Transverse colon (tissue), 4 donors: ENCODE measurements around the gene ARL4D. TPM values are rescaled to one million over a fixed set of nuclear protein-coding genes. Genes with fewer than 3 reads are reported as not detected.

Experiments
- DNase-seq: peaks from one replicate; pipeline ENCODE4 v3.0.0-alpha.2; 2019
- H3K27ac ChIP-seq, 4 donors: fragments of 200-600 bp; sonication (generic); 2 replicates each; pipeline ENCODE4 v1.5.1; 2016 to 2018; ENCODE audit warnings: inconsistent platforms in 4 of 4
- H3K27me3 ChIP-seq: fragments of 200-600 bp; sonication (generic); 2 replicates; pipeline ENCODE4 v1.5.1; 2017; ENCODE audit warnings: inconsistent platforms
- H3K36me3 ChIP-seq, 4 donors: fragments of 200-600 bp; sonication (generic); 2 replicates each; pipeline ENCODE4 v1.5.1; 2017 to 2019; ENCODE audit warnings: inconsistent platforms in 4 of 4
- H3K4me1 ChIP-seq, 4 donors: fragments of 200-600 bp; sonication (generic); 2 replicates each; pipeline ENCODE4 v1.5.1; 2017 to 2020; ENCODE audit warnings: inconsistent platforms in 4 of 4
- H3K4me3 ChIP-seq, 4 donors: fragments of 200-600 bp; sonication (generic); 1 replicate in 1 of 4; 2 replicates in 3 of 4; pipeline versions ENCODE4 v1.5.1 to v1.6.1; 2017 to 2019; ENCODE audit warnings: inconsistent platforms in 4 of 4
- H3K9me3 ChIP-seq, 2 donors: fragments of 200-600 bp; sonication (generic); 2 replicates each; pipeline ENCODE4 v1.5.1; 2017 to 2019; ENCODE audit warnings: inconsistent platforms in 2 of 2
- EP300 ChIP-seq: sonication (generic); formaldehyde crosslinking; IDR thresholded peaks from one replicate; pipeline ENCODE4 v1.6.1; 2017; ENCODE audit warnings: antibody characterized with exemption, low read depth
- POLR2A ChIP-seq: fragments of 450-650 bp; IDR thresholded peaks from one replicate; pipeline ENCODE4 v1.6.1; 2016; ENCODE audit warnings: antibody characterized with exemption, mild to moderate bottlenecking, moderate library complexity
- POLR2AphosphoS5 ChIP-seq, 3 donors: sonication (generic); formaldehyde crosslinking; IDR thresholded peaks; one replicate each; pipeline ENCODE4 v1.6.1; 2016; ENCODE audit warnings: antibody characterized with exemption in 3 of 3
- WGBS, 2 donors: methylation state at CpG; one replicate each; pipeline ENCODE4 v1.1.5; 2018; ENCODE audit warnings: low coverage in 1 of 2; 5-methylcytosine and 5-hydroxymethylcytosine counted together
- in situ Hi-C, 4 donors: fragments of 200-750 bp; cut with MboI; loops; one replicate each; pipeline versions ENCODE4 v1.15.0 to v1.15.1; 2017; ENCODE audit warnings: low sequenced_read_pairs in 3 of 4, low pct_ligation_motif_present in 1 of 4, low pct_unique_long_range_greater_than_20kb in 1 of 4
- intact Hi-C: fragments of 100-400 bp; cut with DNase I; formaldehyde crosslinking; loops from one replicate; pipeline ENCODE4 v1.15.1; 2023; ENCODE audit warnings: low total_unique reads
- total RNA-seq, 4 donors: library from RNA; depleted of rRNA; stranded (reverse); fragments of >200 nt; gene quantifications; one replicate each; pipeline ENCODE4 v1.1.0, GENCODE V29; 2016
- TF ChIP-seq, protein P1 (sequence below), 5 experiments: fragments of 200-600 bp in 3 of 5; fragments of 450-650 bp in 2 of 5; sonication (generic) in 3 of 5; IDR thresholded peaks; 1 replicate in 2 of 5; 2 replicates in 3 of 5; pipeline ENCODE4 v1.5.1; 2016 to 2017; ENCODE audit warnings: antibody characterized with exemption in 5 of 5, inconsistent platforms in 3 of 5, mild to moderate bottlenecking in 2 of 5, moderate library complexity in 1 of 5

ARL4D gene
- total RNA-seq, 4 donors from 2014 or later: 6.7 to 29.5 (median 8.8) TPM

DNA sequence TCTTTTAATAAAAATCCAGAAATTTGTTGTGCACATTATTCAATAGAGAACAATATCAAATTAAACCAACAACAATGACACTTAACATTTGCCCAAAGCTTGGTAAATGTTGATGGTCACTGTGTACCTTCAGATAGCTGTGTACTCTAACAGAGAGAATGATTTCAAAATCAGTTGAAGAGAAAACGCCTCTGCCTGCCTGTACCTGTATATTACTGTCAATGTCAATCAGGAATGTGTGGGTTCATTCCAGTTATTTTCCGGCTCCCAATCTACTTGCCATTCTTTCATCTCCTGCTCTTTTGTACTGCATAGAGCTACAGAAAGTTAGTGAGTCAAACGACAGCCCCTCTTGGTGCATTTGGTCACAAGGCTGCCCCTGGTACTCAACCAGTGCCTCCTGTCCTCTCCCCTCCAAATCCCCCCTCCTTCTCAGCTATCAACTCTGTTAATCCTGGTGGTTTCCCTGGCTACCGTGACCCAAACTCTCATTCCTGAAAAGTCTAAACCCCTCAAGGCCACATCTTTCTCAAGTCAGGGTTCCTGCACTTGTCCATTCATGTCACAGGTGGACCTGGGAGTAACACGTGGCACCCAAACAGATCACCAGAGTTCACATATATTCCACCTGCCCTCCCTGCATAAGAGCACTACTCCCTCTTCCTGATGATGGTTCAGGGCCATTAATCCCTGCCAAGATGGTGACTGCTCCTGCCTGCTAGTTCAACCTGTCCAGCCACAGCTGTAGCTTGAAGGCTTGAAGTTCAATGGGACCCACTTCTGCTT is 13.6 kb upstream of the ARL4D start:
- H3K9me3 ChIP-seq: peaks cover 5 to 8% of the 10 kb centered on the region in 2 donors
- no peaks in the 10 kb centered on the region for H3K27me3 ChIP-seq
- DNase-seq: no peak
- intact Hi-C loops (no loop called here), in situ Hi-C loops (no loop called here)
- TF ChIP-seq, protein P1, sequence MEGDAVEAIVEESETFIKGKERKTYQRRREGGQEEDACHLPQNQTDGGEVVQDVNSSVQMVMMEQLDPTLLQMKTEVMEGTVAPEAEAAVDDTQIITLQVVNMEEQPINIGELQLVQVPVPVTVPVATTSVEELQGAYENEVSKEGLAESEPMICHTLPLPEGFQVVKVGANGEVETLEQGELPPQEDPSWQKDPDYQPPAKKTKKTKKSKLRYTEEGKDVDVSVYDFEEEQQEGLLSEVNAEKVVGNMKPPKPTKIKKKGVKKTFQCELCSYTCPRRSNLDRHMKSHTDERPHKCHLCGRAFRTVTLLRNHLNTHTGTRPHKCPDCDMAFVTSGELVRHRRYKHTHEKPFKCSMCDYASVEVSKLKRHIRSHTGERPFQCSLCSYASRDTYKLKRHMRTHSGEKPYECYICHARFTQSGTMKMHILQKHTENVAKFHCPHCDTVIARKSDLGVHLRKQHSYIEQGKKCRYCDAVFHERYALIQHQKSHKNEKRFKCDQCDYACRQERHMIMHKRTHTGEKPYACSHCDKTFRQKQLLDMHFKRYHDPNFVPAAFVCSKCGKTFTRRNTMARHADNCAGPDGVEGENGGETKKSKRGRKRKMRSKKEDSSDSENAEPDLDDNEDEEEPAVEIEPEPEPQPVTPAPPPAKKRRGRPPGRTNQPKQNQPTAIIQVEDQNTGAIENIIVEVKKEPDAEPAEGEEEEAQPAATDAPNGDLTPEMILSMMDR (IDR thresholded peaks at IDR 0.05): no peak
- TF ChIP-seq EP300 (no peak), POLR2A (no peak), POLR2AphosphoS5 (IDR thresholded peaks at IDR 0.05) (no peak)
- H3K4me3 ChIP-seq: no peak overlapping the region
- no peaks in the 10 kb centered on the region for H3K36me3 ChIP-seq
- H3K27ac ChIP-seq: no peak overlapping the region
- peaks cover 6 to 21% (median 10%) of the 10 kb centered on the region in 4 donors for H3K4me1 ChIP-seq
- 40 to 60% methylated on average over 1 to 5 of the region's 5 CpGs for WGBS, 2 donors

DNA sequence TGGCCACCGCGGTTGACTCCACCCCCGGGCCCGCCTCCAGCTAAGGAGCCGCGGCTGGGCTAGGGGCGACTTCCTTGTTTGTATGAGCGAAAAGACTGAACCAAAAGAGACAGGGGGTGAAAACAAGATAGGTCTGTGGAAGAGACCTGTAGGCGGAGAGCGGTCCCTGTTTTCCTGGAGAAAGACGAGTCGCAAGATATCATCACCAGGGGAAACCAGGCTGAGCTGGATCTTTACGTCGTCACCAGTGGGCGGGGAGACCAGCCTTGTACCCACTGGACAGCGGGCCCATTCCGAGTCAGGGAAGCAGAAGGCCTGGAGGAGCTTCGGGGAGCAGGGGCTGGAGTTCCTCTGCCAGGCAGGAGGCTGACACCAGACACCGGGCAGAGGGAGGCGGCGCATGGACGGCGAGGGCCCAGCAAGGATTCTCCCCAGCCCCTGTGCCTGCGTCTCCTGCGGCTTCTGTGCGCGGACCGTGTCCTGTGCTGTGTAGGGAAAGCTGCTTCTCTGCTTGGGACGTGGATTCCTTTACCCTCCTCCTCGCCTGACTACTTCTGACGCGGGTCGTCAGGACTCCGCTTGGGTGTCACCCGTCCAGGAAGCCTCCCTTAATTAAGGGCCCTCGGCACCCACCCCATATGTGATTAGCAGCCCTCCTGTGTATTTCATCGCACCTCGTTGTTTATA is 10.3 kb upstream of the ARL4D start:
- peak overlapping the region; percentile 57 to 71 (median 64) for H3K4me3 ChIP-seq
- in situ Hi-C loops: no loop called here
- DNase-seq: peak; percentile 94
- 1 to 3% methylated on average over 7 to 38 of the region's 38 CpGs for WGBS, 2 donors
- H3K27ac ChIP-seq: peak overlapping the region; percentile 98 to 99 (median 99)
- no peaks in the 10 kb centered on the region for H3K27me3 ChIP-seq
- peaks cover 6 to 21% (median 10%) of the 10 kb centered on the region in 4 donors for H3K4me1 ChIP-seq
- TF ChIP-seq EP300 (no peak), POLR2A (peak; percentile 98), POLR2AphosphoS5 (IDR thresholded peaks at IDR 0.05) (peak; percentile 97 to 99 (median 98))
- TF ChIP-seq, protein P1 (IDR thresholded peaks at IDR 0.05): no peak
- intact Hi-C loops: loop anchor here (2.0 kb wide), 1 partner anchor 20 kb away; no protein-coding TSS in a partner anchor
- no peaks in the 10 kb centered on the region for H3K36me3 ChIP-seq
- no peaks in the 10 kb centered on the region for H3K9me3 ChIP-seq

DNA sequence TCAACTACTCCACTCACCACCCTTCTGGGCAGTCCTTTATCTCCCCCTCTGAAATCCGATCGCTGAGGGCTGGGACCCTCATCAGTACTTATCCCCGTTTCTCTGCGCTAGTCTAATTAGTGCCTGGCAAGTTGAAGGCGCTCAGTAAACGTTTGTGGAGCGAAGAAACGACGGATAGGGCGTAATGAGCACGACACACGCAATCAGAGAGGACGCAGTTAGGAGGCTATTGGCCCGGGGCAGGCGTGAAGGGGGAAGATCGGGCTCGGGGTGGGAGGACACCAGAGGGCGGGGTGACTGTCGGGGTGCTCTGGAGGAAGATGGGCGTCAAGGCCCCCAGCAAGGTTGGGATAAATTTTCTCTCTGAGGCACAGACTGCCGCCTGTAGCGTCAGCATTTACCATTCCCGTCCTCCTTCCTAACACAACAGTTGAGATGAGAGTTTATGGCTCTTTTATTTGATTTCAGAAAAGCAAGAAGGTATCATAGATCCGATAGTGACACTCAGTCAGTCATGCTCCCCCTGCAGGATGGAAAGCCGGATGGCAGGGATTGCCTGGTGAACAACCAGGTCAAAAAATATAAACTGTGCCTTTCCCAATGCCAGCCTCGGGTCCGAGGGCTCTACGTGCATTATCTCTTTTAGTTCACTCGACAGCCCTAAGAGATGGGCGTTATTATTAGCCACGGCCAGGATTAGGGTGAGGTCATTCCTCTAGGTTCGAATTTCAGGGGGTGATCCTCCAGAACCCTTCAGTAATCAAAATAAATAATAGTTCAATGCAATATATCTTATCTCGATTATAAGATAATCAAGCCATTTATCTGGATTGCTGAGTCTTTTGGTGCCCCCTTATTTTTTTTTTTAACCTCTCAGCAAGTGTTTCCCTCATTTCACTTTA is 9.5 kb upstream of the ARL4D start:
- in situ Hi-C loops: no loop called here
- Histone ChIP-seq H3K36me3 (no peaks in the 10 kb centered on the region), H3K9me3 (no peaks in the 10 kb centered on the region), H3K27me3 (no peaks in the 10 kb centered on the region), H3K4me1 (peaks cover 6 to 26% (median 11%) of the 10 kb centered on the region in 4 donors), H3K4me3 (peak overlapping the region; percentile 57 to 71 (median 64)), H3K27ac (peak overlapping the region; percentile 98 to 99 (median 99))
- TF ChIP-seq EP300 (no peak), POLR2AphosphoS5 (IDR thresholded peaks at IDR 0.05) (peak; percentile 69 to 92 (median 80)), POLR2A (peak; percentile 58)
- TF ChIP-seq, protein P1 (IDR thresholded peaks at IDR 0.05): peak; percentile 84 to 96 (median 90)
- intact Hi-C loops: loop anchor here (2.0 kb wide), 1 partner anchor 20 kb away; no protein-coding TSS in a partner anchor
- 2 to 10% methylated on average over 2 to 32 of the region's 33 CpGs for whole genome bisulfite sequencing, 2 donors
- peak; percentile 87 for DNase-seq
